Daoy (cell line): Measurements from ENCODE around the gene MAK. TPM values are rescaled to one million over a fixed set of nuclear protein-coding genes. Genes with fewer than 3 reads are reported as not detected.
"Not testable (repeated sequence)": the region's sequence is repeated elsewhere in the genome, so short reads cannot be mapped to it uniquely, and the experiment has no call there.

Experiments used
- DNase-seq: peaks from one replicate; pipeline ENCODE4 v3.0.0-alpha.2; 2015; ENCODE audit warnings: low read depth
- total RNA-seq: library from RNA; depleted of rRNA; stranded (reverse); fragments of >200 nt; shearing (Covaris generic); gene quantifications from 2 replicates; pipeline ENCODE4 v1.2.3, GENCODE V29; 2014

Gene MAK
- total RNA-seq, 1 experiment from 2014 or later = not detected

GRCh38 chr6:10778230-10778629 lies 60.1 kb downstream of the MAK start:
- DNase-seq = no peak

- DNase-seq = no peak
These were observed 66.9 kb downstream of the MAK start for GRCh38 chr6:10771371-10771894.

- DNase-seq = no peak
These were observed 68.9 kb downstream of the MAK start for GRCh38 chr6:10769419-10769818.

GRCh38 chr6:10763006-10763405 lies 75.3 kb downstream of the MAK start:
- DNase-seq = no peak

- peak; percentile 97 for DNase-seq
These were observed 78.4 kb downstream of the MAK start for GRCh38 chr6:10759884-10760329.

GRCh38 chr6:10759312-10759839 lies 79.0 kb downstream of the MAK start:
- DNase-seq = peak; percentile 92

- no peak for DNase-seq
These were observed 82.3 kb downstream of the MAK start for GRCh38 chr6:10756085-10756484.

GRCh38 chr6:10751757-10752156 lies 86.6 kb downstream of the MAK start:
- not testable (repeated sequence) for DNase-seq

- DNase-seq = not testable (repeated sequence)
These were observed 87.8 kb downstream of the MAK start for GRCh38 chr6:10750568-10750967.

GRCh38 chr6:10749734-10750133 lies 88.6 kb downstream of the MAK start:
- DNase-seq = no peak

GRCh38 chr6:10747251-10747972 lies 90.9 kb downstream of the MAK start, which contains the start of gene TMEM14B:
Gene TMEM14B, plus strand, starts transcription at chr6:10747805. Its CDS starts 1,441 bp downstream, at chr6:10749246.
- DNase-seq = peak; percentile 99

- no peak for DNase-seq
These were observed 91.5 kb downstream of the MAK start for GRCh38 chr6:10746915-10747250.

GRCh38 chr6:10745116-10745515 lies 93.2 kb downstream of the MAK start:
- DNase-seq = no peak

GRCh38 chr6:10743515-10743914 lies 94.8 kb downstream of the MAK start:
- DNase-seq = no peak

GRCh38 chr6:10742251-10742650 lies 96.1 kb downstream of the MAK start:
- no peak for DNase-seq

- DNase-seq = not testable (repeated sequence)
These were observed 96.7 kb downstream of the MAK start for GRCh38 chr6:10741643-10742042.

- no peak for DNase-seq
These were observed 98.3 kb downstream of the MAK start for GRCh38 chr6:10740061-10740460.

GRCh38 chr6:10736731-10737130 lies 101.6 kb downstream of the MAK start:
- DNase-seq = no peak

- no peak for DNase-seq
These were observed 104.5 kb downstream of the MAK start for GRCh38 chr6:10733863-10734262.

- DNase-seq = no peak
These were observed 105.1 kb downstream of the MAK start for GRCh38 chr6:10733151-10733715.

GRCh38 chr6:10730254-10730653 lies 108.1 kb downstream of the MAK start:
- DNase-seq = no peak

- DNase-seq = no peak
These were observed 112.6 kb downstream of the MAK start for GRCh38 chr6:10725716-10726115.

GRCh38 chr6:10725044-10725443 lies 113.3 kb downstream of the MAK start:
- DNase-seq = no peak
